HG03520 (cell line): ENCODE data around the gene RBP3.

Experiments
- ATAC-seq: cut with Tn5 transposase; IDR thresholded peaks from one replicate; pipeline ENCODE4 v1.9.1; 2021; ENCODE audit warnings: mild to moderate bottlenecking, moderate library complexity; ENCODE audit not compliant: unreplicated experiment

RBP3 gene

DNA sequence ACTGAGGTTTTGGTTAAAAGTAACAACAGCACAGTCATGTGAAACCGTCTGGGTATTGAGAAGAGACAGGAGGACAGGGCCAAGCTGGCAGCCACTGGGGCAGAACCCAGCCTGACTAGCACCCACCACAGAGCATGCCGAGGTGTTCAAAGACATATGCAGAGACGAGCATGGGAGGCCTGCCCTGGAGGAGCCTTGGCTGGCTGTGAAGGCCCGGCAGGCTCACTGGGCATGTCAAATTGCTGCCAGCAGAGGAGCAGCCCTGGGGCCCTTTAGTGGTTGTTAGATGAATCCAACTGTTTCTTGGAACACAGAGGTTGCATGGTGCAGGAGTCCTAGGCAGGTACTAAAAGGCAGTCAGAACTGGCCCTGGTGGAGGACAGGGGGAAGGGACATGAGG lies 30.9 kb upstream of the RBP3 start:
- no peak for ATAC-seq

DNA sequence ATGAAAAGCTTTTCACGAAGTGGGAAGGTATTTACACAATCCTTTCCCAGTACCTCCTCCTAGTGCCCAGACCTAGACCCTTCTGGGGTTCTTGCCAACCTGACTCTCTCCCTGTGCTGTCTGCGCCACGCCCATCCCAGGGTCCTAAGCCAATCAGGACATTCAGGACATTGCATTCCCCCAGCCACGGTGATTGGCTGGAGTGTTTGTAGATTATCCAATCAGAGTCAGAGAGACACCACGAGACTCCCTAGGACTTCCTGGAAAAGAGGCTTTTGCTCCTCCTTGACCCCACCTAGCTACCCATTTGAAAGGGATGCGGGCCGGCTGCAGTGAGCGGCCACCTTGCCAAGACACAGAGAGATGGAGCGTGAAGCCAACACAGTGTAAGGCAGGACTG lies 29.5 kb upstream of the RBP3 start:
- no peak for ATAC-seq

DNA sequence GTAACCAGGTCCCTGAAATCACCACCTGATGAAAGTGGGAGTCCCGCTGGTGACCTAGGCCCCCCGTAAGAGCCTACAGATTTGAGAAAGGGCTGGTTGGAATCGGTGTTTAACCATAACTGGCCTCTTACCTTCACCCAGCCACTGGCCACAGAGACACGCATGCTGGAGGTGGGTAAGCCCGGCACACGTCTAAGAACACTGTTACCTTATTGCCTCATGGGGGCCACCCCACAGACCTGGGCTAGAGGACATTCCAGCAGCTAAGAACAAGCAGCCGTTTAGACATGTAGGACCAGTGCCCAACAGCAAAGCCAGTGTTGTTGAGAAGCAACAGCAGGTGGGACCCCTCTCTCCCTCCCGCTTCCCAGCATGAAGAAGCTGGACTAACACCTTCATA lies 28.4 kb upstream of the RBP3 start:
- ATAC-seq: no peak

DNA sequence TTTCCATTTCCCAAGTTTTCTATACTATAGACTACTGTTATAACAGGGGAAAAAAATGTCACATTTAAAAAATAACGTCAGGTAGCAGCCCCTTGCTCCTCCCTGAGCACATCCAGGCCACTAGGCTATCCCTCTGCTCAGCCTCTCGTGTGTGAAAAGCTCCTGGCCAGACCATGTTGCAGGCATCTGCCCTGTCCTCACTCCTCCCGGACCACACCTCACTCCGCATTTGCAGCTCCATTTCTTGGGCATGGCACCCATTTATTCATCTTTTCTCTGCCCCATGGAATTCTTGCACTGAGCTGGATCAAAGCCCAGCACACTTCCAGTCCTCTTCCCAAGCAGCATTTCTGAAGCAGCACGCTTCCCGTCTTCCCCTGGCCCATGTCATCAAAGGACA lies 27.4 kb upstream of the RBP3 start:
- ATAC-seq: no peak

DNA sequence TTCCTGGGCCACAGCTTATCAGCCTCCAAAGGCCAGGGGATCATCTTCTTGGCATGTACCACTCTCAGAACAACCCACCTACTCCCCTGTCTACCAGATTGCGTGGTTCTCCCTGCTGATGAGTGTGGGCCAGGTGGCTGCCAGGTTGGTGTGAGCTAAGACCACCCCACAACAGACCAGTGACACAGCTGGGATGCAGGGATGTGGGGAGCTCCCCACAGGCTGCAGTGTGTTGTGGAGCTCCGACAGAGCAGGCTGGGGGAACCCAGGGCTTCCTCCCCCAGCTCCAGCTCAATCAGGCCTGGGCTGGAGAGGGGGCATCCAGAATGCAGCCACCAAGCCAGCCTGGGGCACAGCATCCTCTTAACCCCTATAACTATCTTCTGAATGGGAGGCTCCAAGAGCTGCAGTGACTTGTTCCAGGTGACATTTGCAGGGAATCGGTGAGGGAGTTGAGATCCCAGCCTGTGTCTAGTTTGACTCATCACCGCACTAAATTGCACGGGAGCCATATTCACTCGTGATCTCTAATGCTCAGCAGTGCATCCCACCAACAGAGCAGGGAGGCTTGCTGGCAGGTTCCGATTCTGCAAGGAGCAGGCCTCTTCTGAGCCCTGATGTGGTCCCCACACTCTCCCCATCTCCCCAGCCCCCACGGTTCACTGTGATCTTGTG lies 26.5 kb upstream of the RBP3 start:
- ATAC-seq: no peak

DNA sequence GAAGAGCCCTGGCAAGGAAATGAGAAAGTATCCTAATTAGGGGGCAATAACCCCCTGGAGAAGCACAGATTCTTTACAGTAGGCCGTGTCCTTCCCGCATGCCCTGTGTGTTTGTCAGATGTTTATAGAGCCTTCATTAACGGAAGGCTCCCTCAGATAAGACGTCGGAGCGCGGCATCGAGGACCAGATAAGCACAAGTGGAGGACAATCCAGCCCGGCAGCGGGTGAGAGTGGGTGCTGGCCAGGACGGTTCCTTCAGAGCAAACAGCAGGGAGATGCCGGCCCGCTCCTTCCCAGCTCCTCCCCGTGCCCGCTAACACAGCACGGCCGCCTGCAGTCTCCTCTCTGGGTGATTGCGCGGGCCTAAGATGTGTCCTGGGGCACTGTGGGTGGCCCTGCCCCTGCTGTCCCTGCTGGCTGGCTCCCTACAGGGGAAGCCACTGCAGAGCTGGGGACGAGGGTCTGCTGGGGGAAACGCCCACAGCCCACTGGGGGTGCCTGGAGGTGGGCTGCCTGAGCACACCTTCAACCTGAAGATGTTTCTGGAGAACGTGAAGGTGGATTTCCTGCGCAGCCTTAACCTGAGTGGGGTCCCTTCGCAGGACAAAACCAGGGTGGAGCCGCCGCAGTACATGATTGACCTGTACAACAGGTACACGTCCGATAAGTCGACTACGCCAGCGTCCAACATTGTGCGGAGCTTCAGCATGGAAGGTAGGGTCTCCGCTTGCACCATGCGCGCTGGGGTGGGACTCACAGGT lies 25.7 kb upstream of the RBP3 start, which contains the start of gene GDF2:
GDF2 (plus strand) TSS at position 155 of the 762 bp plus-strand sequence; CDS start at position 370, 215 bp downstream.
- ATAC-seq: no peak

DNA sequence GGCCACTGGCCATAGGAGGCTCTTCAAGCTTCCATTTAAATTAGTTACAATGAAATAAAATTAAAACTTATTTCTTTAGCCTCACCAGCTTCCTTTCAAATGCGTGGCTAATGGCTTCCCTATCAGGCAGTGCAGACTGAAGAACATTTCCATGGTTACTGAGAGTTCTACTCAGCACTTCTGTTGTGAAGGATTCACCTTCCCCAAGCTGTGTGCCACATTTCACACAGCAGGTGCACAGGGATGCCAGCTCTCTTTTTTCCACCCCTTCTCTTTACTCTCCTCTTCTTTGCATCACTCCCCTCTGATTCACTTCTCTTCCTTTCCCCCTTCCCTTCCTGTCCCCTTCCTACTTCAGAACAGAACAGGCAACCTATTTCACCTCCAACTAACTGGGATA lies 25.1 kb upstream of the RBP3 start:
- no peak for ATAC-seq

DNA sequence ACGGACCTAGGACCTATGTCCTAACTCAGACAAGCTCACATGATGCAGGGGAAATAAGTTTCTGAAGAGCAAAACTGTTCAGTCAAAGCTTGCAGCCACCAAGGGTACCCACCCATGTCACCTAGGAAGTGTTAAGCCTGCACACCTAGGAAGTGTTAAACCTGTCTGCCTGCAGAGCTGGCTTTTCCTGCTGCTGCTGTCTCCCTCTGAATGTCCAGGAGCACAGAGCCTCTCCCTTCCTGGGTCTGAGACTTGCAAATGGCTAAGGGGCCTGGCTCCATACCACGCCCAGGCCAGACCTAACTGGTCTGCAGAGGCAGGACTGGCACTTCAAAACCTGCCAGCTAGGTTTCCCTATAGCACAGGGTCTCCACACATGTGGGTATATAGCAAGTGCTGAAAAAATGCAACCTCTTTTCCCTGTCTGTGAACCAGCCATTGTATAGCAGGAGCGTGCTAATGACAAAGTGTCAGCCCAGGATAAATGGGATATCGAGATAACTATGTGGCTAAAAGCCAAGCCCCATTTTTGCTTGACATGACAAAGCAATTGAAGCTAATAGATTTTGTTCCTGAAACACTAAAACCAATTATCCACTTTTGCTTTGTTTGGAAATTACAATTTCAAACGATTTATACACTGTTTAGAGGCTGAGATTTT lies 24.4 kb upstream of the RBP3 start:
- ATAC-seq: no peak

DNA sequence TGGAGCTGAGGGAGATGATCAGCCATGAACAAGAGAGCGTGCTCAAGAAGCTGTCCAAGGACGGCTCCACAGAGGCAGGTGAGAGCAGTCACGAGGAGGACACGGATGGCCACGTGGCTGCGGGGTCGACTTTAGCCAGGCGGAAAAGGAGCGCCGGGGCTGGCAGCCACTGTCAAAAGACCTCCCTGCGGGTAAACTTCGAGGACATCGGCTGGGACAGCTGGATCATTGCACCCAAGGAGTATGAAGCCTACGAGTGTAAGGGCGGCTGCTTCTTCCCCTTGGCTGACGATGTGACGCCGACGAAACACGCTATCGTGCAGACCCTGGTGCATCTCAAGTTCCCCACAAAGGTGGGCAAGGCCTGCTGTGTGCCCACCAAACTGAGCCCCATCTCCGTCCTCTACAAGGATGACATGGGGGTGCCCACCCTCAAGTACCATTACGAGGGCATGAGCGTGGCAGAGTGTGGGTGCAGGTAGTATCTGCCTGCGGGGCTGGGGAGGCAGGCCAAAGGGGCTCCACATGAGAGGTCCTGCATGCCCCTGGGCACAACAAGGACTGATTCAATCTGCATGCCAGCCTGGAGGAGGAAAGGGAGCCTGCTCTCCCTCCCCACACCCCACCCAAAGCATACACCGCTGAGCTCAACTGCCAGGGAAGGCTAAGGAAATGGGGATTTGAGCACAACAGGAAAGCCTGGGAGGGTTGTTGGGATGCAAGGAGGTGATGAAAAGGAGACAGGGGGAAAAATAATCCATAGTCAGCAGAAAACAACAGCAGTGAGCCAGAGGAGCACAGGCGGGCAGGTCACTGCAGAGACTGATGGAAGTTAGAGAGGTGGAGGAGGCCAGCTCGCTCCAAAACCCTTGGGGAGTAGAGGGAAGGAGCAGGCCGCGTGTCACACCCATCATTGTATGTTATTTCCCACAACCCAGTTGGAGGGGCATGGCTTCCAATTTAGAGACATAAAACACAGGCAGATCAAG lies 22.6 kb upstream of the RBP3 start:
- ATAC-seq: no peak

DNA sequence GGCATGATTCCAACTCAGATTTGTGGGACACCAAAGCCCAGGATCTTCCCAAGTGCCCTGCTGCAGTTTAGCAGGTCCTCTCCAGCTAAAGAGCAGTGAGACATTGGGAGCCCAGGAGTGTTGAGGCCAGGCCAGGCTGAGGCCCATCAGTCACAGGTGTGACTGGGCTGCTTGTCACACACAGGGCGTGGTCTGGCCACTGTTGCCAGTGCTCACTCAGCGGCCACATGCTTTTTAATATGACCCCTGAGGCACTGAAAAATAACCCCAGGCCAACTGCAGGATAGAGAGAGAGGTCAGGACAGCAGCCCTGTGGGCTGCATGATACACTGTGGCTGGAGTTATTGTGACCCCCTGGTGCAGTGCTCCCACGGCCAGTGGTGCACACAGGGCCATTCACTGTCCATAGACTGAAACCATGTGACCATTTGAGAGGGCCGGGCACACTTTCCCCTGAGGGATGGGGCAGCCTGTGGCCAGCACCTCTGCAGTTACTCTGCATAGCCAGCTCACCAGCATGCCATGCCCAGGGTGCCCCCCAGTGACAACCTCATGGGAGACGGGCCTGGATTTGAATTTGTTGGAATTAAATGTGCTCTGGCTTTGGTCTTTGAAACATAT lies 21.7 kb upstream of the RBP3 start:
- no peak for ATAC-seq

DNA sequence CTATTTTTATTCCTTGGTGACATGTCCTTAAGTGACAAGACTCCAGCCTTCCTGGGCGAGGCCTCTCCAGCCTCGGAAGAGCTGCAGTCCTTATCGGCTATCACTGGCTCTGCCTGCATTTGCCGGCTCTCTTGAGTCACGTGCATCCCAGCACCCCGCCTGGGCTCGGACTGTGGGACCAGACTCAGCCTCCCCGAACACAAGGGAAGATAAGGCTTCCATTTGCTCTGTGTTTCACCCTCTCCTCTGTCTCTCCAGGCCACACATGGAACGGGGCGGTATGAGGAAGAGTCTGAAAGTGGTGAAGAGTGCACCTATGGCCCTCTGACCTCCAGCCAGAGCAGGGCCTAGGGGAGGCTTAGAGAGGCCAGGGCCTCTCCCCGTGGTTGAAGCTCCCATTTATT lies 21.2 kb upstream of the RBP3 start:
- ATAC-seq: no peak

DNA sequence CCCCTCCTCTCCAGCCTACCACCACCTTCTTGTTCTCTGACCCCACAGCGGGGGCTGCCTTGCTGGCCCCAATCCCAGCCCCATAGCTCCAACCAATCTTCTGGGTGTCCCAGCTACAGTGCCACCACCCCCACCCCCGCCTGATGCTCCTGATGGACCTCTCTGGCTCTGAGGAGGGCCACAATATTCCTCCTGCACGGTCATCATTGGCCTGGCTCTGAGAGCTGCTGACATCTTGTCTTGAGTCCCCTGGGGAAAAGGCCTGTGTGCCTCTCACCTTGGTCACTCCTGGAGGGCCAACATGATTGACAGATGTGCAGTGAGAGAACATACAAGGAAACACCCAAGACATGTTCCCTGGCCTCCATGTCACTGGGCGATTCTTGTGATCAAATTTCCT lies 18.3 kb upstream of the RBP3 start:
- no peak for ATAC-seq

DNA sequence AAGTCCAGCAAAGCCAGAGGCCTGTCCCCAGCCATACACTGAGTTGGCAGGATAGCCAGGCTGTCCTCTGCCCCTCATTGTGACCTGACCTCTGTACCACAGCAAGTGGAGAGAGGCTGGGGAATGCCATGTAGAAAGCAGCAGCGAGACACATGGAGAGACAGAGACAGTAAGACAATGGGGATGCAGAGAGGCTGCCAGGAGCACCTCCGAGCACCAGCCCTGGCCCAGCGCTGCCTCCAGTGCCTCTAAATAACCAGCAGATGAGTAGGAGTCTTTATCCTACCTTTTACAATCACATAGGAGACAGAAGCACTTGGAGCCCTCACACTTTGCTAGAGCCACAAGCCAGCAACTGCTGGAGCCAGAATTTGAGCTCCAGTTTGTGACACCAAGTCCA lies 17.8 kb upstream of the RBP3 start:
- no peak for ATAC-seq

DNA sequence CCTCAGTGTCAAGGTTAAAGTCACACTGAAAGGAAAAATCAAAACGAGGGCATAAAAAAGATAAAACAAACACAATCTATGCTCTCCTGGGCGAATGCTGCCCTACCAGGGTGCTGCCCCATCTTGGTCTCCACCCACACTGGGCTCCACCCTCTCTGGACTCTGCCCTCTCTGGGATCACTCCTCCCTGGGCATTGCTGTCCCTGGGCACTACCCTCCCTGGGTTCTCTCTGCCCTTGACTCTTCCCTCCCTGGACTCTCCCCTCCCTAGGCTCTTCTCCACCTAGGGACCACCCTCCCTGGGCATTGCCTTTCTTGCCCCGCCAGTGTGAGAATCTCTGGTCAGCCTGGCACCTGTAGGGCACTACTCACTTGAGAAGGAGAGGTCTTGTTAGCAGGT lies 17.4 kb upstream of the RBP3 start:
- no peak for ATAC-seq

DNA sequence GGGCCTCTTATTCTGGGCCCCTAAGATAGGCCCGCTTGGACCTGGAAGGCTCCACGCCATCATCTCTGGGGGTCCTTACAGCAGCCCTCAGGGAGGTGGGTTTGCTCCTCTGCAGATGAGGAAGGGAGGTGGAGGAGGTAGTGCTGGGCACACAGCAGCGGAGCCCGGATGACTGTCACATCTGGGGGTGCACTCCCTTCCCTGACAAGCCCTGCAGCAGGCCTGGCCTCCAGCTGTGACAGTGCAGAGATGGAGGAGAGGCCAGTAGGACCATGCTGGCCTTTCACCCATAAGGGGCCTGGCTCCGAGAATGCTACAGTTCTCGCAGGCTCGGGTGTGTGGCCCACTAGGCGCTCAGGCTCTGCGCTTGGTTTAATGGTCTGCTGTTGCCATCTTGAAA lies 16.7 kb upstream of the RBP3 start:
- no peak for ATAC-seq

DNA sequence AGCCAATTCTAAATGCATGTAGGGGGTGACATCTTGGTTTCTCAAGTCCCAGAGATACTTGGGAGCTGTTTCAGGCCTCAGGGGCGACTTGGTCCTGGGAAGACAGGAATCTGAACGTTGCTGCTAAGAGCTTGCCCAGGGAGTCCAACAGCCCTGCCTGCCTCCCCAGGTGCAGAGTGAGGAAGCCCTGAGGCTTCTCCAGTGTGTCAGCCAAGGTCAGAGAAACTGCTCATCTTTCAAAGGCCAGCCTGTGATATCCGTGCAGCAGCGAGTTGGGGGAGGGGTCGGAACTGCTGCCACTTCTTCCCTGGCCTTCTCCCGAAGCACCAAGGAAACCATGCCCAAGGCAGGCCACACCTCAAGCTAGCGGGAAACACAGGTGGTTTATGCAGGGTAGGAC lies 16.2 kb upstream of the RBP3 start:
- no peak for ATAC-seq

DNA sequence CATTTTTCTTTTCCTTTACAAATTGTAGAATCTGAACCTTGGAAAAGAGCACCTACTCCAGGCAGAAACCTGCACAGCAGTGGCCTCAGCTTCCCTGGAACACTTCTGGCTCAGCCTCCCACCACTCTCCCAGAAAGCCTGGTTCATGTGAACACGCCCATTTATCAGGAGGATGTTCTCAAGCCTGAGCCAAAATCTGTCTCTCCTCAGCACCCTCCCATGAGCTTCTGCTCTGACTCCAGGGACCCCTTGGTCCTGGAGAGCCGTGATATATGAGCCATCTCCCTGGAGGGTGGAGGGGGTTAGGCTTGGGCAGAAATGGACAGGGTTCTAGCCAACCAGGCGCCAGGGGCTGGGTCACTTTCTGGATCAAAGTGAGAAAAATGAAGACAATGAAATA lies 15.8 kb upstream of the RBP3 start:
- ATAC-seq: no peak

DNA sequence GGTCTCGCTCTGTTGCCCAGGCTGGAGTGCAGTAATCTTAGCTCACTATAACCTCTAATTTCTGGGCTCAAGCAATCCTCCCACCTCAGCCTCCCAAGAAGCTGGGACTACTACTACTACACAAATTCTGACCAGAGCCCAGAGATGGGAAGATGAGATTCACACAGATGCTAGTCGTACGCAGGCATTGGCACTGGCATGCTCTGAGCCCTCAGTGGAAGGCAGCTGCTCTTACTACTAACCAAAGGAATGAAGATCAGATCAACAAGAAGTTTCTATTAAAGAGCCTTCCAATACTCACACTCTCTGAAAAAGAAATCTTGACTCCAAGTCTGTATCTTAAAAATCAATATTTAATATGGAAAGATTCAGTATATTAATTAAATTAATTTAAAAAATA lies 15.2 kb upstream of the RBP3 start:
- ATAC-seq: no peak

DNA sequence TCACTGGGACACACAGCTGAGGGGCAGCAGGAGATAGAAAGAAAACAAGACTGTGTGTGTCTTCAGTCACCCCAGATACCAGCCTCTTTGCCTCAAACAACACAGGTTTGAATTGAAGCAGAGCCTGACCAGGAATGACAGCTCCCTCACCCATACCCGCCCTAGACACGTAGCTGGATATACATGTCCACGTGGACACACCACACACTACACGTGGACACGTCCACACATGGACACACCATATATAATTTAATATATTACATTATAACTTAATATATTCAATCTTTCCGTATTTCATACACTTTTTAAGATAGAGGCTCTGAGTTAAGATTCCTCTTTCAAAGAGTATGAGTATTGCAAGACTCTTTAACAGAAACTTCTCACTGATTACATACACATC lies 14.6 kb upstream of the RBP3 start:
- no peak for ATAC-seq

DNA sequence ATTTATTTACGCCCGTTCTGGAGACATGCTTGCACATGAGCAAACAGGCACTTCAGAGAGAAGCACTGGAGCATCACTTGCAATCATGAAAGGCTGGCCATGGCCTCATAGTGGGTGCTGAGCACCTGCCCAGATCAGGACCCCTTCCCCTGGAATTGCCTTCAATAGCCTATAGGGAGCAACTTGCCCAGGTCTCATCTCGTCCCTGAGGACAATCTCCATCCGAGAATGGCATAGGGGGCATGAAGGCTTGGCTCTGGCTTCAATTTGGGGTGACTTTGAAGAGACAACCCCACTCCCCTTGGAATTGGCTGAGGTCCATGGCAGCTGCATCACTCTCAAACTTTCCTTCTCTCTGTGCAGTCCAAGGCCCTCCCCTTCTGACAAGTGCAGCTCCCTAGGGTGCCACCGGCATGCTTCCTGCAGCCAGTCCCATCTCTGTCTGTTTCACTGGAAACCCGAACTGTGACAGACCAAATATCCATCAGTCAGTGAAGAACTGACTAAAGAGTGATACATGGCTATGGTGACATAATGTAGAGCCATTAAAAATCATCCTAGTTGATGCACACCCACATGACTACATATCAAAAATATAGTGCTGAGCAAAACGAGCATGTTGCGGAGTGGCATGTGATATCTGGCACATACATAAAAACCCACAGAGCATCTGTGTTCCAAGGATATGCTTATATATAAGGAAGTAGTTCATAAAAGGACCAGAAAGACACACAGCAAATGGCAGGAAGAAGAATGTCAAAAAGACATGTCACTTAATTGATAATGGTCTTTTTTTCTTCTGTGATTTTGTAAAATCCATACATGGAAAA lies 13.5 kb upstream of the RBP3 start:
- no peak for ATAC-seq
